Suppressor macrophage treated with lipopolysaccharide for 1 hour (primary cell): ENCODE measurements around the gene HERPUD1.
A peak's percentile ranks its signal among the peaks of the same experiment; 100 is the strongest.
"Not testable (repeated sequence)": the region's sequence is repeated elsewhere in the genome, so short reads cannot be mapped to it uniquely, and the experiment has no call there.

Source experiments
- DNase-seq, 3 donors: peaks; one replicate each; pipeline ENCODE4 v3.0.0-alpha.2; 2020 to 2022

HERPUD1 gene

GRCh38 chr16:56961851-56962281 is 29.9 kb downstream of the HERPUD1 start, which contains the start of gene CETP:
TSS of gene CETP (plus strand) at chr16:56961950. CDS start at chr16:56961980, 30 bp downstream.
- DNase-seq: no peak

- peak; percentile 93 to 97 (median 95) for DNase-seq
Observed at GRCh38 chr16:56964243-56965148, 32.6 kb downstream of the HERPUD1 start.

GRCh38 chr16:56965149-56966092 is 33.5 kb downstream of the HERPUD1 start:
- DNase-seq: peak; percentile 29 to 38 (median 31)

- no peak for DNase-seq
Observed at GRCh38 chr16:56966093-56966475, 34.1 kb downstream of the HERPUD1 start.

- no peak for DNase-seq
Observed at GRCh38 chr16:56967733-56968132, 35.8 kb downstream of the HERPUD1 start.

GRCh38 chr16:56969769-56970168 is 37.8 kb downstream of the HERPUD1 start:
- no peak for DNase-seq

GRCh38 chr16:56970934-56971767 is 39.2 kb downstream of the HERPUD1 start:
- no peak for DNase-seq

GRCh38 chr16:56971768-56972043 is 39.8 kb downstream of the HERPUD1 start:
- no peak for DNase-seq

- DNase-seq: peak; percentile 41 to 46 (median 44)
Observed at GRCh38 chr16:56972403-56973293, 40.7 kb downstream of the HERPUD1 start.

- DNase-seq: no peak
Observed at GRCh38 chr16:56973294-56973689, 41.4 kb downstream of the HERPUD1 start.

- not testable (repeated sequence) for DNase-seq
Observed at GRCh38 chr16:56973899-56974298, 42.0 kb downstream of the HERPUD1 start.

GRCh38 chr16:56974549-56975300 is 42.8 kb downstream of the HERPUD1 start:
- peak in 2 of 3 donors; percentile 29 to 30 for DNase-seq

GRCh38 chr16:56975714-56976113 is 43.8 kb downstream of the HERPUD1 start:
- peak in 1 of 3 donors; percentile 39 for DNase-seq

- no peak for DNase-seq
Observed at GRCh38 chr16:56977216-56977615, 45.3 kb downstream of the HERPUD1 start.

GRCh38 chr16:56977823-56978430 is 46.0 kb downstream of the HERPUD1 start:
- DNase-seq: no peak

GRCh38 chr16:56980201-56980535 is 48.2 kb downstream of the HERPUD1 start:
- DNase-seq: no peak

- no peak for DNase-seq
Observed at GRCh38 chr16:56980792-56981724, 49.1 kb downstream of the HERPUD1 start.

- no peak for DNase-seq
Observed at GRCh38 chr16:56981729-56982271, 49.9 kb downstream of the HERPUD1 start.

GRCh38 chr16:56982695-56983094 is 50.8 kb downstream of the HERPUD1 start:
- DNase-seq: no peak
